ENCODE measurements around the gene ASNS.

DNA sequence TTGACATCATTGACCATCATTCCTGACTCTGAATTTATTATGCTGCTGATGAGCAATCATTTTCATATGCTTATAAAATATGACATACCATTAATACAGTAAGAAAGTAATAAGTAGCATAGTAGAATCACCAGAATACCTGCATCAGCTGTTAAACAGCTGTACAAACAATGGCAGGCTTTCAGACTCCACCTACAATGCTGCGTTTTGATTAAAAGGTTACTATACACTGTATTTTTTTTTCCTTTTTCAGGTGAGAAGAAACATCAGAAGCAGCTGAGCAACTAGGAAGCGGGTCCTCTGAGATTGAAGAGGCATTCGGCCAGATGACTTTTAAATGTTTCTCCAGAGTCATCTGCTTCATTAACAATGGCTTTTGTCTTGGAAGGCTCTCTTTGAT, 7.1 kb downstream of the ASNS start:
- TF ChIP-seq EZH2 (IDR thresholded peaks at IDR 0.05; ENCODE audit: low read depth): no peak
- TF ChIP-seq, protein P1, sequence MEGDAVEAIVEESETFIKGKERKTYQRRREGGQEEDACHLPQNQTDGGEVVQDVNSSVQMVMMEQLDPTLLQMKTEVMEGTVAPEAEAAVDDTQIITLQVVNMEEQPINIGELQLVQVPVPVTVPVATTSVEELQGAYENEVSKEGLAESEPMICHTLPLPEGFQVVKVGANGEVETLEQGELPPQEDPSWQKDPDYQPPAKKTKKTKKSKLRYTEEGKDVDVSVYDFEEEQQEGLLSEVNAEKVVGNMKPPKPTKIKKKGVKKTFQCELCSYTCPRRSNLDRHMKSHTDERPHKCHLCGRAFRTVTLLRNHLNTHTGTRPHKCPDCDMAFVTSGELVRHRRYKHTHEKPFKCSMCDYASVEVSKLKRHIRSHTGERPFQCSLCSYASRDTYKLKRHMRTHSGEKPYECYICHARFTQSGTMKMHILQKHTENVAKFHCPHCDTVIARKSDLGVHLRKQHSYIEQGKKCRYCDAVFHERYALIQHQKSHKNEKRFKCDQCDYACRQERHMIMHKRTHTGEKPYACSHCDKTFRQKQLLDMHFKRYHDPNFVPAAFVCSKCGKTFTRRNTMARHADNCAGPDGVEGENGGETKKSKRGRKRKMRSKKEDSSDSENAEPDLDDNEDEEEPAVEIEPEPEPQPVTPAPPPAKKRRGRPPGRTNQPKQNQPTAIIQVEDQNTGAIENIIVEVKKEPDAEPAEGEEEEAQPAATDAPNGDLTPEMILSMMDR (conservative IDR thresholded peaks at IDR 0.05): no peak

All from PC-9 (cell line).